Measurements from ENCODE around the gene NACC2.

DNA sequence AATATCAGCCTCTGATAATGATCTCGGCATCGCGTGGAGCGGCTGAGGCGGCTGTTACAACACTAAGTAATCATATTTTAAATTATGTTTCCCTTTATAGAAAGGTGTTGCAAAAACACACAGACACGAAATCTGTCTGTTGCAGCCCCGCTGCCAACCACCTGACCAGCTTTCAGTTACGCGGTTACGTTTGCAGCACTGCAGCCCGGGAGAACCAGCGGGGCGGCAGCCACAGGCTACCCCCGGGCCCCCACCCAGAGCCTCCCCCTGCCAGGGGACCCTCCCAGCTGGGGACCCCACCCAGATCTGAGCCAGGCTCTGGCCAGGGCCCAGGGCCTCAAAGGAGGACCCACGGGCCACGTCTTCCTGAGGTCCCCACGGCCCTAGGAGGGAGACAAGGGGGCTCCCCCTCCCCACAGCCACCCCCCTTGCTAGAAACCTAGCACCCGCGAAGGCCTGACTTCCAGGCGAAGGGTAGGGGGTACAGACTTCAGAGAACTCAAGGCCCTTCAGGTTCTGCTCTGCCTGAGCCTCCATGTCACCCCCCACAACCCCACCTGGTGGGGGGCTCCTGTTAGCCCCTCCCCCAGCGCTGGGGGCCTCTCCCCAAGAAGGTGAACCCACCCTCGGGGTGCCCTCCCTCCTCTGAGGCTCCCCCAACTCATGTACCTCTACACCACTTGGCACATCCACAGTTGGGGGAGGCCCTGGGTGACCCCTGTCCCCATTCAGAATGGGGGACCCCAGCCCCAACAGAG lies 6.0 kb downstream of the NACC2 start:
- TF ChIP-seq CTCF (IDR thresholded peaks at IDR 0.05) = no peak
- TF ChIP-seq POLR2AphosphoS5 (IDR thresholded peaks at IDR 0.05) = no peak

Measured in prostate gland (tissue), 2 donors.